Stimulated activated CD4-positive, alpha-beta T cell treated with anti-CD3 and anti-CD28 coated beads, Interleukin-2, amount 100 ng/mL, for 4 hours (primary cell): ENCODE results near the gene EIF4EBP2.

Experiments
- DNase-seq: peaks from one replicate; pipeline ENCODE4 v3.0.0-alpha.2; 2020; ENCODE audit warnings: low read depth

The EIF4EBP2 gene

GRCh38 chr10:70379581-70380176 lies 24.3 kb upstream of the EIF4EBP2 start:
- DNase-seq, result no peak

- no peak for DNase-seq
Measured at GRCh38 chr10:70380350-70381135, 23.4 kb upstream of the EIF4EBP2 start.

- DNase-seq, result no peak
Measured at GRCh38 chr10:70381471-70382421, 22.2 kb upstream of the EIF4EBP2 start.

- DNase-seq, result no peak
Measured at GRCh38 chr10:70391654-70392053, 12.3 kb upstream of the EIF4EBP2 start.

- no peak for DNase-seq
Measured at GRCh38 chr10:70396140-70396539, 7.8 kb upstream of the EIF4EBP2 start.

GRCh38 chr10:70399177-70399576 lies 4.8 kb upstream of the EIF4EBP2 start:
- no peak for DNase-seq

GRCh38 chr10:70403483-70404035 lies 386 bp upstream of the EIF4EBP2 start:
- no peak for DNase-seq

- DNase-seq, result no peak
Measured at GRCh38 chr10:70404787-70405036, 767 bp downstream of the EIF4EBP2 start.

- no peak for DNase-seq
Measured at GRCh38 chr10:70405037-70405824, 1.3 kb downstream of the EIF4EBP2 start.

- DNase-seq, result no peak
Measured at GRCh38 chr10:70409772-70410171, 5.8 kb downstream of the EIF4EBP2 start.

- no peak for DNase-seq
Measured at GRCh38 chr10:70410608-70411007, 6.7 kb downstream of the EIF4EBP2 start.

- DNase-seq, result no peak
Measured at GRCh38 chr10:70412356-70412755, 8.4 kb downstream of the EIF4EBP2 start.

GRCh38 chr10:70417568-70417967 lies 13.6 kb downstream of the EIF4EBP2 start:
- DNase-seq, result no peak

- no peak for DNase-seq
Measured at GRCh38 chr10:70418229-70418628, 14.3 kb downstream of the EIF4EBP2 start.

GRCh38 chr10:70418713-70419112 lies 14.8 kb downstream of the EIF4EBP2 start:
- no peak for DNase-seq

- DNase-seq, result no peak
Measured at GRCh38 chr10:70424320-70424719, 20.4 kb downstream of the EIF4EBP2 start.

- DNase-seq, result no peak
Measured at GRCh38 chr10:70425096-70425495, 21.2 kb downstream of the EIF4EBP2 start.

GRCh38 chr10:70426823-70427222 lies 22.9 kb downstream of the EIF4EBP2 start:
- DNase-seq, result no peak

- DNase-seq, result no peak
Measured at GRCh38 chr10:70430493-70431445, 26.8 kb downstream of the EIF4EBP2 start.

GRCh38 chr10:70432101-70432500 lies 28.2 kb downstream of the EIF4EBP2 start:
- DNase-seq, result no peak
